DMS79 treated with DMSO at 0.1 percent for 48 hours (cell line): Measurements from ENCODE around the gene TMEM198.

Experiments
- DNase-seq: peaks from one replicate; lab custom pipeline; 2025; lab: John Stamatoyannopoulos, UW

The TMEM198 gene

GRCh38 chr2:219543596-219544358, at the start of gene TMEM198, which contains the start of gene CHPF:
TSS of gene TMEM198 (plus strand) at chr2:219544028. CDS start at chr2:219544728, 700 bp downstream.
TSS of gene CHPF (minus strand) at chr2:219543809. CDS start at chr2:219543538, 271 bp downstream.
- peak; percentile 90 for DNase-seq

GRCh38 chr2:219494952-219495530, 48.8 kb upstream of the TMEM198 start:
- no peak for DNase-seq

GRCh38 chr2:219495531-219496122, 48.2 kb upstream of the TMEM198 start:
- DNase-seq: peak; percentile 9

- DNase-seq: peak; percentile 38
Measured at GRCh38 chr2:219496247-219496824, 47.5 kb upstream of the TMEM198 start.

GRCh38 chr2:219496825-219497494, 46.9 kb upstream of the TMEM198 start:
- peak; percentile 38 for DNase-seq

GRCh38 chr2:219497495-219498279, 46.1 kb upstream of the TMEM198 start:
- DNase-seq: no peak

GRCh38 chr2:219498280-219499057, 45.4 kb upstream of the TMEM198 start, which contains the start of gene GMPPA:
TSS of gene GMPPA (plus strand) at chr2:219498891. CDS start at chr2:219499976, 1,085 bp downstream.
- peak; percentile 94 for DNase-seq

- DNase-seq: no peak
Measured at GRCh38 chr2:219499058-219499307, 44.8 kb upstream of the TMEM198 start.

DNA sequence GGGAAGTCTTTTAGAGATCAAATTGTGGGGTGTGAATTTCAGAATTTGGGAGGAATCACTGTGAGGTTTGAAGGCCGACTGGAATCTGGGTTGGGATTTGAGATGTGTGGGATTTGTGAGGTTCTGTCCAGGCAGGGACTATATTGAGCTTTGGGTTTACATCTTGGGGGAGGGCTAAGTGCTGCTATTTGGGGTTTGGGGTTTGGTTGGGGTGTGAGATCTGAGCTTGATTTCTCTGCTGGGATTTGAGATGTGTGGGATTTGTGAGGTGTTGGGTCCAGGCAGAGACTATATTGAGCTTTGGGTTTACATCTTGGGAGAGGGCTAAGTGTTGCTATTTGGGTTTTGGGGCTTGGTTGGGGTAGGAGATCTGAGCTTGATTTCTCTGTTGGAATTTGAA, 44.3 kb upstream of the TMEM198 start:
- no peak for DNase-seq

GRCh38 chr2:219500135-219500534, 43.7 kb upstream of the TMEM198 start:
- no peak for DNase-seq

GRCh38 chr2:219501849-219502248, 42.0 kb upstream of the TMEM198 start:
- no peak for DNase-seq

DNA sequence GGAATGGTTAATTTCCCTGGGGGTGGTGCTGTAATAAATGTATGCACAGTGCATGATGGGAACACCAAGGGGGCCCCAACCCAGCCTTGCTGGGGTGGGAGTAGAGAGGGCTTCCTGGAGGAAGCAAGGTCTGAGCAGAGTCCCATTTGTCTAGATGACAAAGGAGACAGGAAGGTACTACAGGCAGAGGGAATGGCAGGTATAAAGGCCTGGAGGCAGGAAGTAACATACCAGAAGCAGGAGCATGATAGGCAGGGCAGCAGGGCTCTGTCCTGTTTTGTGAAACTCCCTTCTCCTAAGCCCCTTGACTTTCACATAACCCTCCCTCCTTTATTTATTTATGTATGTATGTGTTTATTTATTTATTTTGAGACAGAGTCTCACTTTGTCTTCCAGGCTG, 41.2 kb upstream of the TMEM198 start:
- no peak for DNase-seq

GRCh38 chr2:219505585-219505984, 38.2 kb upstream of the TMEM198 start:
- DNase-seq: no peak

- DNase-seq: no peak
Measured at GRCh38 chr2:219506153-219506801, 37.6 kb upstream of the TMEM198 start.

DNA sequence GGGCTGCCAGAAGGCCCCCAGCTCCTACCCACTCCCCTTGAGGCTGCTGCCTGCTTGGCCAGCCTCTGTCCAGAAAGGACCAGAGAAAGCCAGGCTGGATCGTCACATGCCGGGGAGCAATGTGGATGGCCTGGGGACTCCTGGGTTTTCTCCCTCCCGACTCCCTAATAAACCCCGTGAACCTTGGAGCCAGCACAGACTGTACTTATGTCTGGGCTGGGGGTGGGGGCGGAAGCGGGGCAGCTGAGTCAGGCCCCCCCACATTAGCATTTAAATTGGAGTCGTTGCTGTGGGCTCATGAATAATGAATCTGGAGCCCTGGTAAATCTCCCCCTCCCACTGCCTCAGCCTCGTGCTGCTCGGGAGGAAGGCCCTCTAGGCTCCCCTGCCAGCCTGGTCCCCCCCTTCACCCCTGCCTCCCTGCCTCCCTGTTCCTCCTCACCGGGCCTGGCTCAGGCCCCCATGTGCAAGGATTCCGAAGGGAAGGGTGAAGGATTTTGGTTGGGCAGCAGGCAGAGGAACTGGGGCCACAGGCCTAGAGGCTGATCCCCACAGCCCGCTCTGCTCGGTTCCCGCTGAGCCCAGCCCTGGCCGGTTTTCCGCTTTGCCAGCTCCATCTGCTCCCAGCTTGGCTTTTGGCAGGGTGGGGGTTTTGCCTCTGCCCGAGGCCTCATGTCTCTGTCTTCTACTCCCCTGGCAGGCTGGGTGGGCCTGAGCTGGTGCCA, 36.9 kb upstream of the TMEM198 start:
- DNase-seq: no peak

DNA sequence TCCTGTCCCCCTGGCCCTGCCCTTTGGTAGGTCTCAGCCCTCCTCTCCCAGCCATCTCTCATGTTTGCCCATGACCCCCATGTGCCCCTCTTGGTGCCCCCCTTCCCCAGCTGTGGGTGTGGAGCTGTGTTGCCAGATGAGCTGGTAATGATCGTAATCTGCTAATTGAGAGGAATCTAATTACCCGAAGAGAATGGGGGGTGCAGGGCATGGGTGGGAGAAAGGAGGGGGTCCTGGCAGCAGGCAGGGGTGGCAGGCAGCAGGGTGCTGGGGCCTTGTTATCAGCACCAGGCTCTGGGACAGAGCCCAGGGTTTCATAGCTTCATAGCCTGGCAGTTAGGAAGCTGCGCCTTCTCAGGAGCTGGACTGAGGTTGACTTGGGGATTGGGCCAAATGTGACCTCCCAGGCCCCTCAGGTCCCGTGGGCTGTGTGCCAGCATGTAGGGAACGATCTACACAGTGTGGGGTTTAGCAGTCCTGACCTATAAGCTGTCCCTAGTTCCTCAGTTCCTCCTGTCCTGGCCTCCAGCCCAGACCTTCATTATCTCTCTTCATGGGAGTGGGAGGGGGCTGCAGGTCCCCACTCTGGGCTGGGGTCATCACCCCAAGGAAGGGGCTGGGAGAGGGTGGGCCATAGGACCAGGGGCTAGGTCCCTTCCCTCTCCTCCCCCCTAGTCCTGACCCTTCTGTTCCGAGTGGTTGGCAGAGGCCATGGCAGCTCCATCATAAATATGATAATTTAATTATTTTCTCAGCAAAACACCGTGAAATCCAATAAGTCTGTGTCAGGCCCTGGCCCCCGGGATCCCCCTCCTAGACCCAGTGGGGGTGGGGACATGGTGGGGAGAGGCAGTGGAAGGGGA, 36.0 kb upstream of the TMEM198 start:
- DNase-seq: no peak

- DNase-seq: no peak
Measured at GRCh38 chr2:219508444-219508734, 35.4 kb upstream of the TMEM198 start.

DNA sequence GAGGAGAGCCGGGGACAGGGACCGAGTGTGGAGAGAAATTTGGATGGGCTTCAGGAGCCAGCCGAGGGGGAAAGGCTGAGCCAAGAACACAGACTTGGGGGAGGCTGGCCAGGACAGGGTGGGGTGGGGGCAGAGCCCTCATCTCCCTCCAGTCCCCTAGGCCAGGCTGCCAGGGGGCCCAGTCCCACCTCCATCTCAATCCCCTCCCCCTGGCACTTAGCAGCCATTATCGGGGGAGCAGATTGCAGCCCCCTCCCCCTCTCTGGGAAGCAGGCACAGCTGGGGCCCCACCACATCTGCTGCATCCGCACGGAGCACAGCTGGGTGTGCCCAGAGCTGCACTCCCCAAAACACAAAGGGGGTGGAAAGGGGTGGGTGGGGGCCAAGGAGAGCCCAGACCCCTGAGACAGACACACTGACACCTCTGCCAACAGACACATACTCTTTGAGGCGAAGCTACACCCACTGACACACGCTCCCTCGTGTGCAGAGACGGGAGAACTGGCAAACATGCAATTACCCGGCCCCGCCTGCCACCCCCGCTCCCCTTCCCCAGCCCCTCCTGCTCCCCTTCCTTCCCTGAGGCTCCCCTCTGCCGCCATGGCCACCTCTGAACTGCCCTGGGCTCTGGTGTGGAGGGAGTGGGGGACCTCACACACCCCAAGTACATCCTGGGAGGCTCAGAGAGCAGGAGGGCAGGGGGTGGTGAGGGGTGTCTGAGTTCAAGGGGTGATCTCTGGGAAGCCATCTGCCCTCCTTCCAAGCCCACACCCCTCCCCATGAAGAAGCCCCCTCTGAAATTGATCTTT, 34.7 kb upstream of the TMEM198 start:
- no peak for DNase-seq
